HG03521 (cell line): ENCODE data around the gene UACA.
"Not testable (repeated sequence)": the region's sequence is repeated elsewhere in the genome, so short reads cannot be mapped to it uniquely, and the experiment has no call there.

Experiments
- ATAC-seq: cut with Tn5 transposase; IDR thresholded peaks from one replicate; pipeline ENCODE4 v1.9.1; 2021; ENCODE audit warnings: mild to moderate bottlenecking, moderate library complexity; ENCODE audit not compliant: unreplicated experiment

UACA gene

GRCh38 chr15:70763120-70763949 lies at the start of gene UACA:
Gene UACA (minus strand): TSS chr15:70763558. CDS start chr15:70763407, 151 bp downstream.
- peak; percentile 96 for ATAC-seq

- no peak for ATAC-seq
These were observed 49.5 kb upstream of the UACA start for GRCh38 chr15:70812827-70813364.

GRCh38 chr15:70810916-70811578 lies 47.7 kb upstream of the UACA start:
- no peak for ATAC-seq

GRCh38 chr15:70806992-70807712 lies 43.8 kb upstream of the UACA start:
- no peak for ATAC-seq

GRCh38 chr15:70804388-70804787 lies 41.0 kb upstream of the UACA start:
- ATAC-seq = not testable (repeated sequence)

- ATAC-seq = no peak
These were observed 39.3 kb upstream of the UACA start for GRCh38 chr15:70802629-70803028.

GRCh38 chr15:70801109-70801508 lies 37.8 kb upstream of the UACA start:
- no peak for ATAC-seq

GRCh38 chr15:70799667-70800450 lies 36.5 kb upstream of the UACA start:
- no peak for ATAC-seq

GRCh38 chr15:70797464-70797863 lies 34.1 kb upstream of the UACA start:
- no peak for ATAC-seq

GRCh38 chr15:70796516-70797310 lies 33.4 kb upstream of the UACA start:
- no peak for ATAC-seq

GRCh38 chr15:70795311-70795665 lies 31.9 kb upstream of the UACA start:
- ATAC-seq = no peak

GRCh38 chr15:70794596-70795310 lies 31.4 kb upstream of the UACA start:
- ATAC-seq = no peak

- ATAC-seq = no peak
These were observed 30.3 kb upstream of the UACA start for GRCh38 chr15:70793694-70794093.

- ATAC-seq = no peak
These were observed 28.8 kb upstream of the UACA start for GRCh38 chr15:70792171-70792573.

- no peak for ATAC-seq
These were observed 27.9 kb upstream of the UACA start for GRCh38 chr15:70791259-70791658.

GRCh38 chr15:70789213-70789612 lies 25.9 kb upstream of the UACA start:
- ATAC-seq = no peak

- no peak for ATAC-seq
These were observed 25.0 kb upstream of the UACA start for GRCh38 chr15:70788114-70789049.

- no peak for ATAC-seq
These were observed 23.6 kb upstream of the UACA start for GRCh38 chr15:70786996-70787395.
